Fibroblast of lung (primary cell): ENCODE measurements around the gene PRMT7. TPM values are rescaled to one million over a fixed set of nuclear protein-coding genes. Genes with fewer than 3 reads are reported as not detected.

Experiments used
- DNase-seq, 2 donors: peaks; one replicate each; pipeline versions ENCODE4 v3.0.0 to v3.0.0-alpha.2; 2010; ENCODE audit warnings: low read depth in 2 of 2
- H2AFZ ChIP-seq: 2 replicates; pipeline ENCODE4 v1.5.1; 2012; ENCODE audit warnings: low read length, control low read depth, inconsistent platforms
- H3K27ac ChIP-seq: 2 replicates; pipeline ENCODE4 v1.5.1; 2011; ENCODE audit warnings: low read length, control low read depth; ENCODE audit not compliant: insufficient read depth
- H3K27me3 ChIP-seq: 2 replicates; pipeline ENCODE4 v1.5.1; 2011; ENCODE audit warnings: mild to moderate bottlenecking, low read length; ENCODE audit not compliant: control insufficient read depth, insufficient read depth
- H3K36me3 ChIP-seq: 2 replicates; pipeline ENCODE4 v1.5.1; 2011; ENCODE audit warnings: low read length; ENCODE audit not compliant: control insufficient read depth, insufficient read depth
- H3K4me1 ChIP-seq: 2 replicates; pipeline ENCODE4 v1.5.1; 2011; ENCODE audit warnings: low read length; ENCODE audit not compliant: control insufficient read depth, insufficient read depth; ENCODE audit errors: extremely low read depth
- H3K4me2 ChIP-seq: 2 replicates; pipeline ENCODE4 v1.5.1; 2011; ENCODE audit warnings: low read length, control low read depth; ENCODE audit not compliant: insufficient read depth; ENCODE audit errors: extremely low read depth
- H3K4me3 ChIP-seq, 4 experiments: fragments of 200-600 bp in 1 of 4; sonication (generic) in 1 of 4; replicated peaks in 1 of 4; 2 replicates each; pipeline ENCODE4 v1.5.1; 2011 to 2016; ENCODE audit warnings: low read length in 4 of 4, low read depth in 3 of 4, mild to moderate bottlenecking in 3 of 4, control low read depth in 2 of 4, inconsistent platforms in 1 of 4, mixed read lengths in 1 of 4; ENCODE audit not compliant: insufficient read depth in 1 of 4; ENCODE audit errors: control extremely low read depth in 1 of 4
- H3K79me2 ChIP-seq: 2 replicates; pipeline ENCODE4 v1.5.1; 2012; ENCODE audit warnings: mild to moderate bottlenecking, low read length, inconsistent platforms; ENCODE audit not compliant: control insufficient read depth, insufficient read depth
- H3K9ac ChIP-seq: 2 replicates; pipeline ENCODE4 v1.5.1; 2011; ENCODE audit warnings: mild to moderate bottlenecking, low read length, control low read depth; ENCODE audit not compliant: insufficient read depth
- H3K9me3 ChIP-seq: 2 replicates; pipeline ENCODE4 v1.5.1; 2012; ENCODE audit warnings: low read depth, low read length; ENCODE audit not compliant: control insufficient read depth, insufficient read depth
- H4K20me1 ChIP-seq: 2 replicates; pipeline ENCODE4 v1.5.1; 2011; ENCODE audit warnings: low read length; ENCODE audit not compliant: control insufficient read depth, insufficient read depth; ENCODE audit errors: extremely low read depth
- EZH2 ChIP-seq: IDR thresholded peaks from 2 replicates; pipeline ENCODE4 v1.5.1; 2012; ENCODE audit warnings: low read length, control low read depth, mild to moderate bottlenecking; ENCODE audit errors: missing control alignments
- polyA plus RNA-seq, 2 donors: library from polyadenylated mRNA; depleted of rRNA in 1 of 2; stranded (reverse) in 1 of 2; unstranded in 1 of 2; fragments of >200 nt; gene quantifications; 2 replicates each; pipeline ENCODE4 v1.2.1, GENCODE V29; 2011 to 2012; ENCODE audit warnings: missing spikeins in 1 of 2
- total RNA-seq: library from RNA; depleted of rRNA; stranded (reverse); fragments of >200 nt; gene quantifications from 2 replicates; pipeline ENCODE4 v1.2.1, GENCODE V29; 2014
- TF ChIP-seq, protein P1 (sequence below), 2 donors: IDR thresholded peaks in 1 of 2; conservative IDR thresholded peaks in 1 of 2; 1 replicate in 1 of 2; 2 replicates in 1 of 2; pipeline ENCODE4 v1.5.1; 2011 to 2012; ENCODE audit warnings: low read length in 2 of 2, control low read depth in 1 of 2, inconsistent platforms in 1 of 2, low read depth in 1 of 2, mild to moderate bottlenecking in 1 of 2

Gene PRMT7
- total and polyA plus RNA-seq, 2 donors (not counting 1 experiment from before 2014, with no cell fraction given): 24.0 to 39.3 TPM

GRCh38 chr16:68274441-68274840, 36.4 kb upstream of the PRMT7 start:
- H2AFZ ChIP-seq: no peak overlapping the region
- no peaks in the 10 kb centered on the region for H3K9me3 ChIP-seq
- H3K9ac ChIP-seq: no peak overlapping the region
- no peaks in the 10 kb centered on the region for H3K27me3 ChIP-seq
- H4K20me1 ChIP-seq: no peaks in the 10 kb centered on the region
- no peak overlapping the region for H3K27ac ChIP-seq
- H3K4me2 ChIP-seq: no peak overlapping the region
- peaks cover 5% of the 10 kb centered on the region for H3K36me3 ChIP-seq
- no peak overlapping the region for H3K4me3 ChIP-seq
- peaks cover 29% of the 10 kb centered on the region for H3K79me2 ChIP-seq
- no peaks in the 10 kb centered on the region for H3K4me1 ChIP-seq
- no peak for DNase-seq
- TF ChIP-seq EZH2: no peak
- TF ChIP-seq, protein P1, sequence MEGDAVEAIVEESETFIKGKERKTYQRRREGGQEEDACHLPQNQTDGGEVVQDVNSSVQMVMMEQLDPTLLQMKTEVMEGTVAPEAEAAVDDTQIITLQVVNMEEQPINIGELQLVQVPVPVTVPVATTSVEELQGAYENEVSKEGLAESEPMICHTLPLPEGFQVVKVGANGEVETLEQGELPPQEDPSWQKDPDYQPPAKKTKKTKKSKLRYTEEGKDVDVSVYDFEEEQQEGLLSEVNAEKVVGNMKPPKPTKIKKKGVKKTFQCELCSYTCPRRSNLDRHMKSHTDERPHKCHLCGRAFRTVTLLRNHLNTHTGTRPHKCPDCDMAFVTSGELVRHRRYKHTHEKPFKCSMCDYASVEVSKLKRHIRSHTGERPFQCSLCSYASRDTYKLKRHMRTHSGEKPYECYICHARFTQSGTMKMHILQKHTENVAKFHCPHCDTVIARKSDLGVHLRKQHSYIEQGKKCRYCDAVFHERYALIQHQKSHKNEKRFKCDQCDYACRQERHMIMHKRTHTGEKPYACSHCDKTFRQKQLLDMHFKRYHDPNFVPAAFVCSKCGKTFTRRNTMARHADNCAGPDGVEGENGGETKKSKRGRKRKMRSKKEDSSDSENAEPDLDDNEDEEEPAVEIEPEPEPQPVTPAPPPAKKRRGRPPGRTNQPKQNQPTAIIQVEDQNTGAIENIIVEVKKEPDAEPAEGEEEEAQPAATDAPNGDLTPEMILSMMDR (conservative IDR thresholded peaks at IDR 0.05 in 1 of 2, IDR thresholded peaks at IDR 0.05 in 1 of 2; ENCODE audit: low read depth in 1 of 2, low read length in 2 of 2): no peak

DNA sequence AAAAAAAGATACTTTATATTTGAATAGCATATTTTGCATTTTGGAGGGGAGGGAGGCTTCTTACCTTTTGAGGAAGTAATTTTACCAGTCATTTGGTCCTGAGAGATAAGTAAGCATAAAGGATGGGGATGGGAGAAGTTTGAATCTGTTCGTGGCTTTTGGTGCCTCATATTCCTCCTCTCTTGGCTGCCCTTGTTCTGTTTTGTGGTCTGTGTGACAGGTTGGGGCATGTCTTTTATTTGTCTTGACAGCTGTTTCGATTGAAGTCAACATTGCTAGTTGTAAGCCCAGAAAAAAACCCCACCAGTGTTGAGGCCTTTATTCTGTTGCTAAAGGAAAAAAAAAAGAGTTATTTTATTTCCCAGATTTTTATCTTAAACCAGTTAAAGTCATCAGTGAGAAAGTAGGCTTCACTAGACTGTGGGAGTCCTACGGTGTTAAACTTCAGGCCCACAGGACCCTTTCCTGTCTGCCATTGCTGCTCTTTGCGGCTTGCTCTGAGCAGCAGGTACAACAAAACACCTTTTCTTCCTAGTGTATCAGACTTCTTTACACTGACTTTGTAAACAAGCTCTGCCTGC, 35.1 kb upstream of the PRMT7 start:
- no peak overlapping the region for H3K4me2 ChIP-seq
- H3K36me3 ChIP-seq: peaks cover 5% of the 10 kb centered on the region
- no peaks in the 10 kb centered on the region for H3K9me3 ChIP-seq
- no peak for TF ChIP-seq EZH2
- TF ChIP-seq, protein P1 (conservative IDR thresholded peaks at IDR 0.05 in 1 of 2, IDR thresholded peaks at IDR 0.05 in 1 of 2; ENCODE audit: low read depth in 1 of 2, low read length in 2 of 2): no peak
- H3K4me3 ChIP-seq: no peak overlapping the region
- peaks cover 19% of the 10 kb centered on the region for H3K79me2 ChIP-seq
- no peaks in the 10 kb centered on the region for H3K27me3 ChIP-seq
- H3K27ac ChIP-seq: no peak overlapping the region
- no peak overlapping the region for H2AFZ ChIP-seq
- H3K4me1 ChIP-seq: no peaks in the 10 kb centered on the region
- no peaks in the 10 kb centered on the region for H4K20me1 ChIP-seq
- no peak overlapping the region for H3K9ac ChIP-seq
- DNase-seq: no peak

GRCh38 chr16:68276223-68276622, 34.6 kb upstream of the PRMT7 start:
- Histone ChIP-seq H3K79me2 (peaks cover 16% of the 10 kb centered on the region), H3K9ac (no peak overlapping the region), H3K4me2 (no peak overlapping the region), H3K27ac (no peak overlapping the region), H3K4me3 (no peak overlapping the region), H3K9me3 (no peaks in the 10 kb centered on the region), H3K36me3 (peaks cover 5% of the 10 kb centered on the region), H4K20me1 (no peaks in the 10 kb centered on the region), H3K4me1 (no peaks in the 10 kb centered on the region), H3K27me3 (no peaks in the 10 kb centered on the region), H2AFZ (no peak overlapping the region)
- no peak for TF ChIP-seq EZH2
- TF ChIP-seq, protein P1 (conservative IDR thresholded peaks at IDR 0.05 in 1 of 2, IDR thresholded peaks at IDR 0.05 in 1 of 2; ENCODE audit: low read depth in 1 of 2, low read length in 2 of 2): no peak
- no peak for DNase-seq
